Osteoblast (primary cell): Measurements from ENCODE around the gene MFAP2. TPM values are rescaled to one million over a fixed set of nuclear protein-coding genes. Genes with fewer than 3 reads are reported as not detected.

Experiments used
- DNase-seq: peaks from one replicate; pipeline ENCODE4 v3.0.0; 2011; ENCODE audit warnings: low spot score, mixed read lengths; ENCODE audit not compliant: insufficient read length; ENCODE audit errors: missing footprints
- H2AFZ ChIP-seq: 2 replicates; pipeline ENCODE4 v1.6.0; 2011; ENCODE audit warnings: mild to moderate bottlenecking, low read length
- H3K27ac ChIP-seq: 2 replicates; pipeline ENCODE4 v1.5.1; 2011; ENCODE audit warnings: mild to moderate bottlenecking, low read depth, low read length, moderate library complexity
- H3K27me3 ChIP-seq: 2 replicates; pipeline ENCODE4 v1.6.0; 2012; ENCODE audit warnings: mild to moderate bottlenecking, control low read depth, inconsistent platforms, low read length, moderate library complexity; ENCODE audit not compliant: insufficient read depth
- H3K36me3 ChIP-seq: 2 replicates; pipeline ENCODE4 v1.5.1; 2011; ENCODE audit warnings: mild to moderate bottlenecking, low read length, control low read depth, moderate library complexity; ENCODE audit not compliant: insufficient read depth
- H3K4me1 ChIP-seq: 2 replicates; pipeline ENCODE4 v1.5.1; 2011; ENCODE audit warnings: mild to moderate bottlenecking, low read length, control low read depth, moderate library complexity; ENCODE audit not compliant: insufficient read depth
- H3K4me2 ChIP-seq: 2 replicates; pipeline ENCODE4 v1.6.0; 2011; ENCODE audit warnings: mild to moderate bottlenecking, low read length; ENCODE audit not compliant: insufficient read depth
- H3K4me3 ChIP-seq: fragments of 200-600 bp; sonication (generic); 3 replicates; pipeline ENCODE4 v1.5.1; 2012; ENCODE audit warnings: mild to moderate bottlenecking, low read length, inconsistent platforms; ENCODE audit not compliant: insufficient read depth
- H3K79me2 ChIP-seq: 2 replicates; pipeline ENCODE4 v1.6.0; 2012; ENCODE audit warnings: mild to moderate bottlenecking, low read length, control low read depth, inconsistent platforms; ENCODE audit not compliant: insufficient read depth
- H3K9me3 ChIP-seq: 2 replicates; pipeline ENCODE4 v1.5.1; 2011; ENCODE audit warnings: low read depth, low read length, control low read depth
- H4K20me1 ChIP-seq: 2 replicates; pipeline ENCODE4 v1.6.0; 2012; ENCODE audit warnings: mild to moderate bottlenecking, low read length, control low read depth; ENCODE audit not compliant: insufficient read depth
- CTCF ChIP-seq: IDR thresholded peaks from 2 replicates; pipeline ENCODE4 v1.5.1; 2011; ENCODE audit warnings: mild to moderate bottlenecking, low read depth, low read length, moderate library complexity; ENCODE audit errors: extremely low read depth
- total RNA-seq: library from RNA; depleted of rRNA; stranded (reverse); fragments of >200 nt; gene quantifications from 2 replicates; pipeline ENCODE4 v1.2.3, GENCODE V29; 2012

MFAP2 gene
- total RNA-seq, 1 donor = 61.2 TPM

GRCh38 chr1:16969057-16969611 is 11.3 kb downstream of the MFAP2 start:
- no peak overlapping the region for H2AFZ ChIP-seq
- H3K36me3 ChIP-seq = peaks cover 21% of the 10 kb centered on the region
- peaks cover 5% of the 10 kb centered on the region for H4K20me1 ChIP-seq
- no peak overlapping the region for H3K4me3 ChIP-seq
- no peak overlapping the region for H3K27ac ChIP-seq
- peaks cover 9% of the 10 kb centered on the region for H3K4me1 ChIP-seq
- no peak overlapping the region for H3K4me2 ChIP-seq
- no peaks in the 10 kb centered on the region for H3K79me2 ChIP-seq
- DNase-seq = no peak
- no peaks in the 10 kb centered on the region for H3K27me3 ChIP-seq
- H3K9me3 ChIP-seq = no peaks in the 10 kb centered on the region
- TF ChIP-seq CTCF = no peak

- no peak overlapping the region for H3K4me2 ChIP-seq
- H3K27me3 ChIP-seq = no peaks in the 10 kb centered on the region
- H3K9me3 ChIP-seq = no peaks in the 10 kb centered on the region
- H2AFZ ChIP-seq = no peak overlapping the region
- H4K20me1 ChIP-seq = peaks cover 4% of the 10 kb centered on the region
- H3K79me2 ChIP-seq = no peaks in the 10 kb centered on the region
- peak; percentile 56 for DNase-seq
- no peak overlapping the region for H3K27ac ChIP-seq
- H3K36me3 ChIP-seq = peaks cover 19% of the 10 kb centered on the region
- H3K4me3 ChIP-seq = no peak overlapping the region
- no peak for TF ChIP-seq CTCF
- peaks cover 9% of the 10 kb centered on the region for H3K4me1 ChIP-seq
Measured at GRCh38 chr1:16968372-16968771, 12.0 kb downstream of the MFAP2 start.

- H3K4me3 ChIP-seq = no peak overlapping the region
- H3K27ac ChIP-seq = no peak overlapping the region
- no peaks in the 10 kb centered on the region for H3K27me3 ChIP-seq
- peaks cover under 1% of the 10 kb centered on the region for H4K20me1 ChIP-seq
- peak; percentile 54 for DNase-seq
- no peaks in the 10 kb centered on the region for H3K9me3 ChIP-seq
- peaks cover 9% of the 10 kb centered on the region for H3K4me1 ChIP-seq
- no peak for TF ChIP-seq CTCF
- peaks cover 15% of the 10 kb centered on the region for H3K36me3 ChIP-seq
- H3K79me2 ChIP-seq = no peaks in the 10 kb centered on the region
- H3K4me2 ChIP-seq = no peak overlapping the region
- no peak overlapping the region for H2AFZ ChIP-seq
Measured at GRCh38 chr1:16967962-16968361, 12.5 kb downstream of the MFAP2 start.

- peaks cover 11% of the 10 kb centered on the region for H3K36me3 ChIP-seq
- H2AFZ ChIP-seq = no peak overlapping the region
- H3K27ac ChIP-seq = no peak overlapping the region
- H4K20me1 ChIP-seq = no peaks in the 10 kb centered on the region
- H3K4me1 ChIP-seq = peaks cover 9% of the 10 kb centered on the region
- no peaks in the 10 kb centered on the region for H3K9me3 ChIP-seq
- no peaks in the 10 kb centered on the region for H3K79me2 ChIP-seq
- peak overlapping the region; percentile 36 for H3K4me2 ChIP-seq
- no peak overlapping the region for H3K4me3 ChIP-seq
- TF ChIP-seq CTCF = no peak
- DNase-seq = peak; percentile 93
- H3K27me3 ChIP-seq = no peaks in the 10 kb centered on the region
Measured at GRCh38 chr1:16967095-16967575, 13.3 kb downstream of the MFAP2 start.
